ENCODE measurements around the gene LIF.

LIF gene

DNA sequence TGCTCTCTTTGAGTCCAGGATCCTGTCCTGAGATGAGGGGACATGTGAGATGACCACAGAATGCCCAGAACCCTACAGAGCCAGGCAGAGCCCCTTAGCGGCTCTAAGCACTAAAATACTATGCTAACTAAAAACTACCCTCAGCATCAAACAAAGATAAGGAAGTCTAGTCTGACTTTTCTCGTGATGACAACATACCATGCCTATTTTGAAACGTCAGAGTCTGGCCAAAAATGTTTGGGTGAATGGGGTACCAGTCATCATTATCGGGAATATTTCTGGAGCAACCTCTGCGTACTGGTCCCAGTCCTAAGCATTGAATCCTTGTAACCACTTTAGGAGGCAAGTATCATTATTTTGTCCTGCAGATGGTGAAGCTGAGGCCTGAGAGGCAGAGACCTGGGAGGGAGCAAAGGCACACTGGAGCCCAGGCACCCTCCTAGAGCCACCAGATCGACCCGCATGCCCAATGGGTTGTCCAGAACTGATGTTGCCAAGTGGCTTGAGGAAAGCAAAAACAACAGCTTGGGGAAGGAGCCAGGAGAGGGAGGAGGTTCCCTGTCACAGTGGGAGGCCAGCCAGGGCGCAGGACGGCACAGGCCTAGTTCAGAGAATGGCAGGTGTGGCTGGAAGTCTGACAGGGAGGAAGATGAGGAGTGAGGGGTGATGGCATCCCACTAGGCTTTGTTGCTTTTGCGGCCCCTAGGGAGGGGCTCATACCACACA, 27.3 kb upstream of the LIF start:
- peaks cover 9 to 10% of the 10 kb centered on the region in 2 donors for H3K4me1 ChIP-seq (ENCODE audit: control insufficient read depth in 2 of 2, insufficient read depth in 2 of 2, low read length in 2 of 2)
- no peak overlapping the region for H3K9ac ChIP-seq (ENCODE audit: low read depth in 1 of 2, low read length in 2 of 2)
- no peaks in the 10 kb centered on the region for H3K9me3 ChIP-seq (ENCODE audit: control insufficient read depth in 2 of 2, low read length in 2 of 2)
- H3K4me3 ChIP-seq (ENCODE audit: low read length in 2 of 2): no peak overlapping the region
- no peak overlapping the region for H3K27ac ChIP-seq (ENCODE audit: low read depth in 2 of 2, low read length in 2 of 2)
- no peaks in the 10 kb centered on the region for H3K36me3 ChIP-seq (ENCODE audit: control insufficient read depth in 2 of 2, insufficient read depth in 2 of 2, low read length in 2 of 2)
- H3K27me3 ChIP-seq (ENCODE audit: control insufficient read depth in 2 of 2, insufficient read depth in 2 of 2, low read length in 2 of 2): no peaks in the 10 kb centered on the region

DNA sequence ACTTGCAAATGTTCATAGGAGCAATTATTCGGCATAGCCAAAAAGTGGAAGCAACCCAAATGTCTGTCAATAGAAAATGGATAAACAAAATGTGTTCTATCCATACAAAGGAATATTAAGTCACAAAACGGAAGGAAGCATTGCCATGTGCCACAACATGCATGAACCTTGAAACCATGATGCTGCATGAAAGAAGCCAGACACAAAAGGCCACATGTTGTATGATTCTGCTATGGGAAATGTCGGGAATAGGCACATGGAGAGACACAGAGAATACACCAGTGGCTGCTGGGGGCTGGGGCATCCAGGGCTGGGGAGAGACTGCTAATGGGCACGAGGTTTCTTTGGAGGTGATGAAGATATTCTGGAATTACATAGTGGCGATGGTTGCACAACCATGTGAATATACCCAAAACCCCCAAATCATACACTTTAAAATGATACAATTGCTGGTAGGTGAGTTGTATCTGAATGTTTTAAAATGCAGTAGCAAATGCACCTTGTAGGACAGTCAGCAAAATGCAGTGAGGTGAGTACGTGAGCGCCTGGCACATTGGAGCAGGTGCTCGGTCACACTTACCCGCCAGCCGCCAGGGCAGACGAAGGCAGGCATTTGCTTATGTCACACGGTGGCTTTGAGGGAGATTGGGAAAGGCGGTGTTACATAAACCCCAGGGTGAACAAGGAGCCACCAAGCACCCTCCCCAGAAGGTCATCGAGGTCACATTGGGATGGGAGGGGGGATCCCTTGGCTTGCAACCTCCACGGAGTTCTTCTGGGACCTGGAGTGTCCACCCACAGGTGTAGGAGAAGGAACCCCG, 26.4 kb upstream of the LIF start:
- no peak overlapping the region for H3K9ac ChIP-seq (ENCODE audit: low read depth in 1 of 2, low read length in 2 of 2)
- H3K4me3 ChIP-seq (ENCODE audit: low read length in 2 of 2): no peak overlapping the region
- H3K4me1 ChIP-seq (ENCODE audit: control insufficient read depth in 2 of 2, insufficient read depth in 2 of 2, low read length in 2 of 2): peaks cover 5% of the 10 kb centered on the region in 2 donors

DNA sequence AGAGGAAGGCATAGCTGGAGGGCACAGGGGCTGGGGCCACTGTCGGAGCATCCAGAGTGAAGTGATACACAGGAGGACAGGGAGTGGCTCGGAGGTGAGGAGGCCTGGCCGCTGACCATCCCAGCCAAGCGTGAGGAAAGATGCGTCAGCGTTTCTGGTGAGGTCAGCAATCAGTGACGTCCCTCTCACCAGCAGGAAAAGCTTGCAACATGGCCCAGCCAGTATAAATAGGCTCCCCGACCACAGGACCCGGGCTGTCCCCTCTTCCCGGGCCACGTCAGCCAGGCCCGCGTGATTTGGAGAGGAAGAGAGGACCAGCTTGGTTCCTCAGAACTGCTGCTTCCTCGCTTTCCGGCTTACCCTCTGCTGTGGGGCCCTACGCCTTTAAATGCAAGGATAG, 24.3 kb upstream of the LIF start:
- no peaks in the 10 kb centered on the region for H3K27me3 ChIP-seq (ENCODE audit: control insufficient read depth in 2 of 2, insufficient read depth in 2 of 2, low read length in 2 of 2)
- no peak overlapping the region for H3K9ac ChIP-seq (ENCODE audit: low read depth in 1 of 2, low read length in 2 of 2)
- H3K4me1 ChIP-seq (ENCODE audit: control insufficient read depth in 2 of 2, insufficient read depth in 2 of 2, low read length in 2 of 2): peaks cover 0 to 2% of the 10 kb centered on the region in 2 donors
- no peaks in the 10 kb centered on the region for H3K36me3 ChIP-seq (ENCODE audit: control insufficient read depth in 2 of 2, insufficient read depth in 2 of 2, low read length in 2 of 2)
- no peaks in the 10 kb centered on the region for H3K9me3 ChIP-seq (ENCODE audit: control insufficient read depth in 2 of 2, low read length in 2 of 2)
- no peak overlapping the region for H3K4me3 ChIP-seq (ENCODE audit: low read length in 2 of 2)
- H3K27ac ChIP-seq (ENCODE audit: low read depth in 2 of 2, low read length in 2 of 2): no peak overlapping the region

More for the DNA sequence above, 26.4 kb upstream of the LIF start:
- H3K9me3 ChIP-seq (ENCODE audit: control insufficient read depth in 2 of 2, low read length in 2 of 2): no peaks in the 10 kb centered on the region
- H3K27ac ChIP-seq (ENCODE audit: low read depth in 2 of 2, low read length in 2 of 2): no peak overlapping the region
- no peaks in the 10 kb centered on the region for H3K36me3 ChIP-seq (ENCODE audit: control insufficient read depth in 2 of 2, insufficient read depth in 2 of 2, low read length in 2 of 2)
- H3K27me3 ChIP-seq (ENCODE audit: control insufficient read depth in 2 of 2, insufficient read depth in 2 of 2, low read length in 2 of 2): no peaks in the 10 kb centered on the region

DNA sequence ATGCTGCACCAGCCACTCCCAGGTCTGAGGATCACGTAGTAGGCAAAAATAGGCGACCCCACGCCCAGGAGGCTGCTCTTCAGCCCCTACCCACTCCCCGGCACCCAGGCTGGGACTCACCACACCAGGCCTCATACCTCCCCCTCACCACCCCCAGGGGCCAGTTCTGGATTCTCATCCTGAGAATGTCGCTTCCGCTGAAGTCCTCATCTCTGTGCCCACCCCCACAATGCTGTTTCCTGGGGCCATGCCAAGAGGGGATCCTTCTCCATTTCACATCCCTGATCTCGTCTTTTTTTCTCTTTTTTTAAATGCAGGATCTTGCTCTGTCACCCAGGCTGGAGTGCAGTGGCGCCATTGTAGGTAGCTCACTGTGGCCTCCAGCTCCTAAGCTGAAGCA, 21.8 kb upstream of the LIF start:
- H3K9ac ChIP-seq (ENCODE audit: low read depth in 1 of 2, low read length in 2 of 2): no peak overlapping the region
- H3K36me3 ChIP-seq (ENCODE audit: control insufficient read depth in 2 of 2, insufficient read depth in 2 of 2, low read length in 2 of 2): no peaks in the 10 kb centered on the region
- no peak overlapping the region for H3K27ac ChIP-seq (ENCODE audit: low read depth in 2 of 2, low read length in 2 of 2)

DNA sequence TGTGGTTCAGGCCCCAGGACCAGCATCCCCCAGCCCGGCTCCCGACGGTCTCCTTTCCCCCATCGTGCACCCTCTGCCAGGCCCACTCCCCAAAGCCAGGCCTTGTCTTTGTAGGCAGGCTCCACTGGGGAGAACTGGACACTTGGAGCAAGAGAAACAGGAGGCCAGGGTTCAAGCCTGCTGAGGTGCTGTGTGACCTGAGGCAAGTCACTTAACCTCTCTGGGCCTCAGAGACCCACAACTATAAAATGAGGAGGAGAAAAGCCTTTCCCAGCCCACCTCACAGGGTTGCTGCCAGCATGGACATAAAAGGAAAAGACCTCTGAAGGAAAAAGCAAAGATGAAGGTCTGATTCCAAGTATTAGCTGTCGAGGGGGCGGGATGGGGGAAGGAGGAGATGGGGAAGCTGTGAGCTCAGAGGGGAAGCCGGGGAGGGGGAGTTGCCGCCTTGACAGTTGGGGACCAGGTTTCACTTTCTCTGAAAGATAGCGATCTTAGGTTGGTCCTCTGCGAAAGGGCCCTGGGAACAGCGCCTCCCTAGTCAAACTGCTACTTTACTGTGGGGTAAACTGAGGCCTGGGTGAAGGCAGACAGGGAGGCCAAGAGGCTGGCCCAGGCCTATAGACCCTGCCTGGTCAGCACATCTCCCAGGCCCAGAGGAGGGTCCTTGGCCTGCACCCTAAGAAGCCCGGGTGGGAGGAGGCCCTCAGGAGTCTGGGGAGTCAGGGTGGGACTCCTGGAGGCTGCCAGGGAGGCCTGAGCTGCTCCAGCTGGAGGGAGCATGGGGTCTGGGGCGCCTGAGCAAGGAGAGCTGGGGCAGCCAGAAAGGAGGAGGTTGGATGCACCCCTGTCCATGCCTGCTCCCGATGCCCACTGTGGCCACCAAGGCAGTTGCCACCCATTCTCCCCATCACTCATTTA, 21.1 kb upstream of the LIF start:
- no peaks in the 10 kb centered on the region for H3K27me3 ChIP-seq (ENCODE audit: control insufficient read depth in 2 of 2, insufficient read depth in 2 of 2, low read length in 2 of 2)
- H3K36me3 ChIP-seq (ENCODE audit: control insufficient read depth in 2 of 2, insufficient read depth in 2 of 2, low read length in 2 of 2): no peaks in the 10 kb centered on the region
- peak overlapping the region; percentile 60 to 78 for H3K27ac ChIP-seq (ENCODE audit: low read depth in 2 of 2, low read length in 2 of 2)
- H3K9me3 ChIP-seq (ENCODE audit: control insufficient read depth in 2 of 2, low read length in 2 of 2): no peaks in the 10 kb centered on the region
- H3K9ac ChIP-seq (ENCODE audit: low read depth in 1 of 2, low read length in 2 of 2): no peak overlapping the region
- peaks cover 5 to 8% of the 10 kb centered on the region in 2 donors for H3K4me1 ChIP-seq (ENCODE audit: control insufficient read depth in 2 of 2, insufficient read depth in 2 of 2, low read length in 2 of 2)
- H3K4me3 ChIP-seq (ENCODE audit: low read length in 2 of 2): peak overlapping the region; percentile 11 to 57

More for the DNA sequence above, 21.8 kb upstream of the LIF start:
- Histone ChIP-seq H3K4me1 (ENCODE audit: control insufficient read depth in 2 of 2, insufficient read depth in 2 of 2, low read length in 2 of 2) (peaks cover under 1 to 3% of the 10 kb centered on the region in 2 donors), H3K27me3 (ENCODE audit: control insufficient read depth in 2 of 2, insufficient read depth in 2 of 2, low read length in 2 of 2) (no peaks in the 10 kb centered on the region), H3K4me3 (ENCODE audit: low read length in 2 of 2) (no peak overlapping the region), H3K9me3 (ENCODE audit: control insufficient read depth in 2 of 2, low read length in 2 of 2) (no peaks in the 10 kb centered on the region)

DNA sequence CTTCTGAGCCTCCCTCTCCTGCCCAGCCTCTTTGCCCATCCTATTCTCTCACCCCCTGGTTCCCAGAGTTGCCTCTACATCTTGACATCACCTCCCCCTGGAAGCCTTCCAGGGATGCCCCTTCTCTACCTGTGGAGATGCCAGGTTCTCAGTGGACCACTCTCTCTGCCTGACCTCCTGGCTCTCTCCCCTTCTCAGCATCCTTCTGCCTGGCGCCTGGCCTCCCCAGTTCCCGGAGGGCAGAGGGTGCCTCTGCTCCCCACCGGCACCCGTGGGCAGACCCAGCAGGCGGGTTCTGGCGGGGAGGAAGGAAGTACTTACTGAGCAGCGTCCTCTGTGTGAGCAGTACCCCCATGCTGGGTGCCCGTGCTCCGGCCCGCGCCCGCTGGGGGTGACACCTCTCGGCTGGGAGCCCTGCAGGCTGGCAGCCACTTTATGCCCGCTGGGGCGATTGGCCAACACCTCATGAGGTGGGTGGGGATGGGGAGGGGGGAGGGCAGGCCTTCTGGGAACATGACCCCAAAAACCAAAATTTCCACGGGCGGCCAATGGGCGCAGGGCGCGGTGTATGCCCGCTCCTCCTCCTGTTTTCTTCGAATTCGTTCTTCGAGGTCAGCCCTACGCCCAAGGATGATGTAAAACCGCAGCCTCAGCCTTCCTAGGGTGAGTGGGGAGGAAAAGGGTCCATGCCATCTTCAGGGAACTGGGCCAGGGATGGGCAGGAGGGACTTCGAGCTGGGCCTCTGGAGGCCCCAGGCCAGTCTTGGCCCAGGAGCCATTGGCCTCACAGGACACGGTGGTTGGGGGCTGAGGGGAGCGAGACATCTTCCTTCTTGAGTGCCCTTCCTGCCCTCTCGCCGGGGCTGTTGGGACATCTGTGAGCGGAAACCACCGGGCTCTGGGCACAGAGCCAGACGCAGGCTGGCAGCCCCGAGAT, 20.2 kb upstream of the LIF start, which contains the start of gene OSM:
OSM (minus strand) TSS at position 407 of the 937 bp plus-strand sequence; CDS start at position 355, 52 bp downstream.
- Histone ChIP-seq H3K9ac (ENCODE audit: low read depth in 1 of 2, low read length in 2 of 2) (peak within 1 kb of the TSS; percentile 60 to 63), H3K27me3 (ENCODE audit: control insufficient read depth in 2 of 2, insufficient read depth in 2 of 2, low read length in 2 of 2) (no peaks in the 10 kb centered on the region), H3K36me3 (ENCODE audit: control insufficient read depth in 2 of 2, insufficient read depth in 2 of 2, low read length in 2 of 2) (no peaks in the 10 kb centered on the region), H3K4me1 (ENCODE audit: control insufficient read depth in 2 of 2, insufficient read depth in 2 of 2, low read length in 2 of 2) (peaks cover 5 to 8% of the 10 kb centered on the region in 2 donors), H3K27ac (ENCODE audit: low read depth in 2 of 2, low read length in 2 of 2) (peak within 1 kb of the TSS; percentile 60 to 78), H3K9me3 (ENCODE audit: control insufficient read depth in 2 of 2, low read length in 2 of 2) (no peaks in the 10 kb centered on the region), H3K4me3 (ENCODE audit: low read length in 2 of 2) (peak within 1 kb of the TSS; percentile 41 to 68)

DNA sequence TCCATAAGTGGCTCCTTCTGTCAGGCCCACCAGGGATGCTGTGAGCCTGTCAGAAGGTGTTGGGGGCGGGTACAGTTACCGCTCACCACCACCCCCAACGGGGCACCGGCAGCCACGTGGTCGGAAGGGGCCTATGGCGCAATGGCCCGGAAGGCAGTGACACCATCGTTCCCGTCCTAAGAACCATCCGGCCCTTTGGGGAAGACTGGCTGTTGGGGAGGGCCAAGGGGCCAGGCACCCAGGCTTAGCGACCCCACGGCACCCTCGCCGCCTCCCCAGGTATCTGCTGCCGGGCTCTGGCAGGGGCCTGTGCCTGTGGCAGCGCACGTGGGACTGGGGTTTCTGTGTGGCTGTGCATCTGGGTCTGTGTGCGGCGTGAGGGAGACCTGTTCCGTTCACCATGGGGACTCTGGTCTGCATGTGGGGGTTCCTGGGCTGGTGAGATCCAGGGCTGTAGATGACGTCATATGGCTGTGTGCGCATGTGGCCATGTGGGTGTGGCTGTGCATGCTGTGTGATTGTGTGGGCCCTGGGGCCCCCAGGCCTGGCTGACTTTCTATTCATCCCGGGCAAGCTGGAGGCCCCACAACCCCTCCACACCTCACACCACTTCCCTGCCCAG, 19.4 kb upstream of the LIF start:
- H3K9ac ChIP-seq (ENCODE audit: low read depth in 1 of 2, low read length in 2 of 2): peak overlapping the region; percentile 60 to 63
- H3K27ac ChIP-seq (ENCODE audit: low read depth in 2 of 2, low read length in 2 of 2): peak overlapping the region in 1 of 2 donors; percentile 78
- H3K4me3 ChIP-seq (ENCODE audit: low read length in 2 of 2): peak overlapping the region; percentile 41 to 68
- no peaks in the 10 kb centered on the region for H3K36me3 ChIP-seq (ENCODE audit: control insufficient read depth in 2 of 2, insufficient read depth in 2 of 2, low read length in 2 of 2)
- H3K9me3 ChIP-seq (ENCODE audit: control insufficient read depth in 2 of 2, low read length in 2 of 2): no peaks in the 10 kb centered on the region
- peaks cover 5 to 8% of the 10 kb centered on the region in 2 donors for H3K4me1 ChIP-seq (ENCODE audit: control insufficient read depth in 2 of 2, insufficient read depth in 2 of 2, low read length in 2 of 2)
- H3K27me3 ChIP-seq (ENCODE audit: control insufficient read depth in 2 of 2, insufficient read depth in 2 of 2, low read length in 2 of 2): no peaks in the 10 kb centered on the region

DNA sequence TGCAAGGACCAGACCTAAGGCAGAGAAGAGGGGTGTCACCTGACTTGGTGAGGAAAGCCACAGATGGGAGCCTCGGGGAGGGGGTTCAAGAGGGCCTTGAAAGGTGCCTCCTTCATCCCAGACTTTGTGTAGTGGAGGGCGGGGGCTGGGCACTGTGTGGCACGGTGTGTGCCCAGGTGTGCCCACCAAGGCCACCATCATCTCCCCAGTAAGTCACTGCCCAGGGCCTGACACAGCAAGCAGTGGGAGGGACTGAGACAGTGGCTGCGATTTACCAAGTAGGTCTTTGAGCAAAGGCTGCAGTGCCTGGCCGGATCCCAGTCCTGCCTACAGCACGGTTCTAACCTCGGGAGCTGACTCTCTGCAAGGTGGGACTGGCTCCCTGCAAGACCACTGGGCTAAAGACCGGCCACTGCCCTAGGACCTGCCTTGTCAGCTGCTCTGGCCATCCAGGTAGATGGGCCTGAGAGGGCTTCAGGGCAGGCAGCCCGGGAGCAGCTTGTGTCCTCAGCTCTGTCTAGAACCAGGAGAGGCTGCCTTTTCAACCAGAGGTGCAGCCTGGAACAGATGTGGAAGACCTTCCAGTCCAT, 18.7 kb upstream of the LIF start:
- Histone ChIP-seq H3K4me3 (ENCODE audit: low read length in 2 of 2) (peak overlapping the region in 1 of 2 donors; percentile 68), H3K36me3 (ENCODE audit: control insufficient read depth in 2 of 2, insufficient read depth in 2 of 2, low read length in 2 of 2) (no peaks in the 10 kb centered on the region), H3K9ac (ENCODE audit: low read depth in 1 of 2, low read length in 2 of 2) (no peak overlapping the region), H3K27me3 (ENCODE audit: control insufficient read depth in 2 of 2, insufficient read depth in 2 of 2, low read length in 2 of 2) (no peaks in the 10 kb centered on the region), H3K27ac (ENCODE audit: low read depth in 2 of 2, low read length in 2 of 2) (peak overlapping the region in 1 of 2 donors; percentile 78), H3K4me1 (ENCODE audit: control insufficient read depth in 2 of 2, insufficient read depth in 2 of 2, low read length in 2 of 2) (peaks cover 5 to 8% of the 10 kb centered on the region in 2 donors), H3K9me3 (ENCODE audit: control insufficient read depth in 2 of 2, low read length in 2 of 2) (no peaks in the 10 kb centered on the region)
